Measurements from ENCODE around the gene DDX55. TPM values are rescaled to one million over a fixed set of nuclear protein-coding genes. Genes with fewer than 3 reads are reported as not detected.

Gene DDX55
- total and polyA plus RNA-seq, 2 of the 13 experiments (the other 11 are each of a cell fraction or from before 2014, with no cell fraction given): 22.2 to 37.0 TPM

DNA sequence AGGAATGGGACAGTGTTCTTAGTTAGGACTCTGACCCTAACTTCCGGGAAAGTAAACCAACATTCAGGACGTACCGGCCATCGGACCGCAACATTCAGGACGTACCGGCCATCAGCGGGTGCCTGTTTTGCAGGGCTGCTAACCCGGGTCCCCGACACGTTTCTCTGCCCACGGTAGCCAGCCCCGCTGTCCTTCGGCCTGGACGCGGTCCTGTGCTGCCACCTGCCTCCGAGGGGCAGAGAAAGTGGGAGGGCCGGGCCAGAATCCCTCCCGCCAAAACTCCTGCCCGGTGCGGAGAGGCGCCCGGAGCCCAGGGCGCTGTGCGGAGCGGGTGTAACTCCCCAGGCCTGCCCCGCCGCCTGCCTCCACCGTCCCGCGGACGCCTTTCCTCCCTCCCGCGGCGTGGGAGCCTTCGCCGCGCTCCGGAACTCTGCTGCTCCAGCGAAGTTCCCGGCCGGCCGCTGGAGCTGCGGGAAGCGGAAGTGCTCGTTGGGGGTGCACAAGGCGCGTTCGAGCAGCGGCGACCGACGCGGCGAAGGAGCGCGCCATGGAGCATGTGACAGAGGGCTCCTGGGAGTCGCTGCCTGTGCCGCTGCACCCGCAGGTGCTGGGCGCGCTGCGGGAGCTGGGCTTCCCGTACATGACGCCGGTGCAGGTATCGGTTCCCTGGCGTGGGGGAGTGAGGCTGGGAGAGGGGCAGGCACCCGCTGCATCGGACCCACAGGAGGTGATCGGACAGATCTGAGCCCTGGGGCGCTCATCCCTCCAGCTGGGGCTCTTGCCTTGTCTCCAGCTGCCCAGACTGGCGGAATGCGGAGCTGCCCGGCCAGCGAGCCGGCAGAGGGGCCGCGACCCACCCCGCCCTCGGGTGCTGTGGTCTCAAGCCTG is at the start of gene DDX55 (continued):
- TF ChIP-seq ZNF788 (CRISPR knock-in tag; IDR thresholded peaks at IDR 0.05; ENCODE audit: borderline replicate concordance) (peak; percentile 85), SMAD9 (CRISPR knock-in tag; IDR thresholded peaks at IDR 0.05) (peak; percentile 68; the same call in 1 of the 2 replicates), NFATC3 (CRISPR knock-in tag; IDR thresholded peaks at IDR 0.05) (peak; percentile 96), GFI1 (CRISPR knock-in tag; IDR thresholded peaks at IDR 0.05; ENCODE audit: borderline replicate concordance) (no peak; the same call in 1 of the 2 replicates), MED8 (CRISPR knock-in tag; IDR thresholded peaks at IDR 0.05; ENCODE audit: insufficient replicate concordance) (peak; percentile 86), ETV5 (CRISPR knock-in tag; IDR thresholded peaks at IDR 0.05; ENCODE audit: borderline replicate concordance) (peak; percentile 87), ZIK1 (CRISPR knock-in tag; IDR thresholded peaks at IDR 0.05; ENCODE audit: borderline replicate concordance, low read depth) (peak; percentile 94), KAT2B (IDR thresholded peaks at IDR 0.05; ENCODE audit: borderline replicate concordance, low read depth, low read length) (no peak), SNAPC2 (CRISPR knock-in tag; IDR thresholded peaks at IDR 0.05) (peak; percentile 45; the same call in 1 of the 2 replicates), HNF4A (CRISPR knock-in tag; IDR thresholded peaks at IDR 0.05) (peak; percentile 54), ZFP37 (CRISPR knock-in tag; IDR thresholded peaks at IDR 0.05; ENCODE audit: borderline replicate concordance) (no peak), HNRNPH1 (optimal IDR thresholded peaks at IDR 0.05; ENCODE audit: low read depth, low read length) (no peak), YEATS4 (CRISPR knock-in tag; IDR thresholded peaks at IDR 0.05; ENCODE audit: borderline replicate concordance) (peak; percentile 99), ZC3H13 (CRISPR knock-in tag; IDR thresholded peaks at IDR 0.05) (peak; percentile 93; the same call in 1 of the 2 replicates), MZF1 (CRISPR knock-in tag; IDR thresholded peaks at IDR 0.05; ENCODE audit: borderline replicate concordance) (no peak), HNRNPUL1 (IDR thresholded peaks at IDR 0.05; ENCODE audit: low read depth, low read length) (peak; percentile 85), SAP130 (CRISPR knock-in tag; IDR thresholded peaks at IDR 0.05; ENCODE audit: low read depth) (peak; percentile 99), ZNF816 (CRISPR knock-in tag; IDR thresholded peaks at IDR 0.05; ENCODE audit: borderline replicate concordance) (peak; percentile 94), NPAS2 (CRISPR knock-in tag; IDR thresholded peaks at IDR 0.05; ENCODE audit: borderline replicate concordance) (no peak), SP2 (CRISPR knock-in tag; IDR thresholded peaks at IDR 0.05) (no peak), HOXD1 (CRISPR knock-in tag; IDR thresholded peaks at IDR 0.05) (no peak; the same call in 1 of the 2 replicates), SSRP1 (CRISPR knock-in tag; IDR thresholded peaks at IDR 0.05) (peak; percentile 36; the same call in 1 of the 2 replicates), ZKSCAN1 (IDR thresholded peaks at IDR 0.05; ENCODE audit: low read length) (peak; percentile 53; the same call in 1 of the 2 replicates), PHF20 (CRISPR knock-in tag; IDR thresholded peaks at IDR 0.05) (peak; percentile 99), TOE1 (CRISPR knock-in tag; IDR thresholded peaks at IDR 0.05) (peak; percentile 62; the same call in 1 of the 2 replicates), NR1H2 (CRISPR knock-in tag; IDR thresholded peaks at IDR 0.05; ENCODE audit: borderline replicate concordance, low read depth) (no peak; the same call in 1 of the 2 replicates)
- TF ChIP-seq, protein P1, sequence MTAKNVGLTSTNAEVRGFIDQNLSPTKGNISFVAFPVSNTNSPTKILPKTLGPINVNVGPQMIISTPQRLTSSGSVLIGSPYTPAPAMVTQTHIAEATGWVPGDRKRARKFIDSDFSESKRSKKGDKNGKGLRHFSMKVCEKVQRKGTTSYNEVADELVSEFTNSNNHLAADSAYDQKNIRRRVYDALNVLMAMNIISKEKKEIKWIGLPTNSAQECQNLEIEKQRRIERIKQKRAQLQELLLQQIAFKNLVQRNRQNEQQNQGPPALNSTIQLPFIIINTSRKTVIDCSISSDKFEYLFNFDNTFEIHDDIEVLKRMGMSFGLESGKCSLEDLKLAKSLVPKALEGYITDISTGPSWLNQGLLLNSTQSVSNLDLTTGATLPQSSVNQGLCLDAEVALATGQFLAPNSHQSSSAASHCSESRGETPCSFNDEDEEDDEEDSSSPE (CRISPR knock-in tag; IDR thresholded peaks at IDR 0.05): peak; percentile 96
- TF ChIP-seq, protein P2, sequence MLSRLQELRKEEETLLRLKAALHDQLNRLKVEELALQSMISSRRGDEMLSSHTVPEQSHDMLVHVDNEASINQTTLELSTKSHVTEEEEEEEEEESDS (CRISPR knock-in tag; IDR thresholded peaks at IDR 0.05; ENCODE audit: borderline replicate concordance): peak; percentile 47; the same call in 1 of the 2 replicates
- TF ChIP-seq, protein P3, sequence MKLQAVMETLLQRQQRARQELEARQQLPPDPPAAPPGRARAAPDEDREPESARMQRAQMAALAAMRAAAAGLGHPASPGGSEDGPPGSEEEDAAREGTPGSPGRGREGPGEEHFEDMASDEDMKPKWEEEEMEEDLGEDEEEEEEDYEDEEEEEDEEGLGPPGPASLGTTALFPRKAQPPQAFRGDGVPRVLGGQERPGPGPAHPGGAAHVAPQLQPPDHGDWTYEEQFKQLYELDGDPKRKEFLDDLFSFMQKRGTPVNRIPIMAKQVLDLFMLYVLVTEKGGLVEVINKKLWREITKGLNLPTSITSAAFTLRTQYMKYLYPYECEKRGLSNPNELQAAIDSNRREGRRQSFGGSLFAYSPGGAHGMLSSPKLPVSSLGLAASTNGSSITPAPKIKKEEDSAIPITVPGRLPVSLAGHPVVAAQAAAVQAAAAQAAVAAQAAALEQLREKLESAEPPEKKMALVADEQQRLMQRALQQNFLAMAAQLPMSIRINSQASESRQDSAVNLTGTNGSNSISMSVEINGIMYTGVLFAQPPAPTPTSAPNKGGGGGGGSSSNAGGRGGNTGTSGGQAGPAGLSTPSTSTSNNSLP (IDR thresholded peaks at IDR 0.05; ENCODE audit: low read depth, low read length): no peak

All from HepG2 (cell line).